ENCODE measurements around the gene STPG2.

STPG2 gene

DNA sequence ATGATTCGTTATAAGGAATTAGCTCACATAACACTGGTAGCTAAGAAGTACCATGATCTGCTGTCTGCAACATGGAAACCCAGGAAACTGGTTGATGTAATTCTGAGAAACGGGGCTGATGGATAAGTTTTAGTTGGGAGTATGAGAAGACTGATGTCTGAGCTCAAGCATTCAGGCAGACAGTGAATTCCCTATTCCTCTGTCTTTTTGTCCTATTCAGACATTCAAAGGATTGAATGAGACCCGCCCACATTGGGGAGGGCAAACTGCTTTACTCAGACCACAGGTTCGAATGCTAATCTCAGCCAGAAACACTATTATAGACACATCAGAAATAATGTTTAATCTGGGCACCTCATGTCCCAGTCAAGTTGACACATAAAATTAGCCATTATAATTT lies 515.5 kb downstream of the STPG2 start:
- Histone ChIP-seq H3K27ac (no peak overlapping the region), H3K4me3 (no peak overlapping the region)
- DNase-seq (ENCODE audit: low spot score): no peak
- TF ChIP-seq, protein P1, sequence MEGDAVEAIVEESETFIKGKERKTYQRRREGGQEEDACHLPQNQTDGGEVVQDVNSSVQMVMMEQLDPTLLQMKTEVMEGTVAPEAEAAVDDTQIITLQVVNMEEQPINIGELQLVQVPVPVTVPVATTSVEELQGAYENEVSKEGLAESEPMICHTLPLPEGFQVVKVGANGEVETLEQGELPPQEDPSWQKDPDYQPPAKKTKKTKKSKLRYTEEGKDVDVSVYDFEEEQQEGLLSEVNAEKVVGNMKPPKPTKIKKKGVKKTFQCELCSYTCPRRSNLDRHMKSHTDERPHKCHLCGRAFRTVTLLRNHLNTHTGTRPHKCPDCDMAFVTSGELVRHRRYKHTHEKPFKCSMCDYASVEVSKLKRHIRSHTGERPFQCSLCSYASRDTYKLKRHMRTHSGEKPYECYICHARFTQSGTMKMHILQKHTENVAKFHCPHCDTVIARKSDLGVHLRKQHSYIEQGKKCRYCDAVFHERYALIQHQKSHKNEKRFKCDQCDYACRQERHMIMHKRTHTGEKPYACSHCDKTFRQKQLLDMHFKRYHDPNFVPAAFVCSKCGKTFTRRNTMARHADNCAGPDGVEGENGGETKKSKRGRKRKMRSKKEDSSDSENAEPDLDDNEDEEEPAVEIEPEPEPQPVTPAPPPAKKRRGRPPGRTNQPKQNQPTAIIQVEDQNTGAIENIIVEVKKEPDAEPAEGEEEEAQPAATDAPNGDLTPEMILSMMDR (IDR thresholded peaks at IDR 0.05): no peak

DNA sequence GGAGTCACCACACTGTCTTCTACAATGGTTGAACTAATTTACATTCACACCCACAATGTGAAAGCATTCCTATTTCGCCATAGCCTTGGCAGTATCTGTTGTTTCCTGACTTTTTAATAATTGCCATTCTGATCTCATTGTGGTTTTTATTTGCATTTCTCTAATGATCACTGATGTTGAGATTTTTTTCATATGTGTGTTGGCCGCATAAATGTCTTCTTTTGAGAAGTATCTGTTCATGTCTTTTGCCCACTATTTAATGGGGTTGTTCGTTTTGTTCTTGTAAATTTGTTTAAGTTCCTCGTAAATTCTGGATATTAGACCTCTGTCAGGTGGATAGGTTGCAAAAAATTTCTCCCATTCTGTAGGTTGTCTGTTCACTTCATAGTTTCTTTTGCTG lies 519.1 kb downstream of the STPG2 start:
- H3K4me3 ChIP-seq: no peak overlapping the region
- no peak overlapping the region for H3K27ac ChIP-seq
- DNase-seq (ENCODE audit: low spot score): no peak
- TF ChIP-seq, protein P1 (IDR thresholded peaks at IDR 0.05): no peak

DNA sequence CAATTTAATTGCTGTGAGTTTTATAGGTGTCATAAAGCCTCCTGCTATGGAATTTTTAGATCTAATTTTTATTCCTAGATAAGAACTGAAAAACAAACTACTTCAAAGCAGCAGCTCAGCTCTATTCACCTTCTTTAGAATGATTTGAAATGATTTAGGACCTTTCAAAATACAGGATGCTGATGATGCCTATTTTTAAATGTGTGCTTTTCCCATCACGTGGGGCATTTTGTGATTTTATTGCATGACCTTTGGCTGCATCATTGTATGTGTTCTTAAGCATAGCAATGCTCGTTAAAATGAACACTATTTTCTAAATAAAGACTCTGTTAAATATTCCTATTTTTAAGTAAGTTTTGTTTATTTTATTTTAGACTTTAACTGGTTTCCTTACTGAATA lies 537.3 kb downstream of the STPG2 start:
- DNase-seq (ENCODE audit: low spot score): no peak
- TF ChIP-seq, protein P1 (IDR thresholded peaks at IDR 0.05): no peak
- H3K27ac ChIP-seq: no peak overlapping the region
- no peak overlapping the region for H3K4me3 ChIP-seq

DNA sequence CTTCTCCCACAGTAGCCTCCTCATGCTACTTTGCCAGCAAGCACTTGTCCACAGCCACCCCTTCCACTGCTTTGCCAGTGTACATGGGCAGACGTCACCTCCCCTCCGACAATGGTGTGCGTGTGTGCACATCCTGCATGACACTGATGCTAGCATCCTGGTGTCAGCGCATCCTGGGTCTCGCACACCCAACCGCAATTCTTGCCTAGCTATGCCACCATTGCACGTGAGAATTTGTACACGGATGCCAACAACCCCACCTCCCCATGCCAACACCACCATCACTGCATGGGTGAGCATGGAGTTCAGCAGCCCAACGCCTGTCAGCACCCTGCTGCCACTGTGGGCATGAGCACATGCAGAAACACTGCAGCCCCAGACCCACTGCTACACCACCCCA lies 550.0 kb downstream of the STPG2 start:
- Histone ChIP-seq H3K4me3 (no peak overlapping the region), H3K27ac (no peak overlapping the region)
- no peak for DNase-seq (ENCODE audit: low spot score)
- TF ChIP-seq, protein P1 (IDR thresholded peaks at IDR 0.05): no peak

DNA sequence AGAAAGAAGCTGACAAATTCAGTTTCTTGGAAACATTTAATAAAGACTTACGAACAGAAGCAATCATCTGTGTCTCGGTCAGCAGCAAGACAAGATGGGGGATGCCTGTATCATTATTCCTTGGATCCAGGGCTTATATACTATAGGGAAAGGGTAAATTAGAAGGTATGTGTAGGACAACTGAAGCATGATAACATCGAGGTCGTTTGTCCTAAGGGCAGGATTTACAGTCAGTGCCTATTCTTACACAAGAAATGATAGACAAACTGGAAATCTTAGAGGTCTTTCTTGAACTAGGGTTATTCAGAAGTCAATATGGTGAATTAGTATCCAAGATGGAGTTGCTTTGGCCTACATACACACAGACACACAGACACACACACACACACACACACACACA lies 553.0 kb downstream of the STPG2 start:
- no peak overlapping the region for H3K4me3 ChIP-seq
- DNase-seq (ENCODE audit: low spot score): no peak
- TF ChIP-seq, protein P1 (IDR thresholded peaks at IDR 0.05): no peak
- H3K27ac ChIP-seq: no peak overlapping the region

DNA sequence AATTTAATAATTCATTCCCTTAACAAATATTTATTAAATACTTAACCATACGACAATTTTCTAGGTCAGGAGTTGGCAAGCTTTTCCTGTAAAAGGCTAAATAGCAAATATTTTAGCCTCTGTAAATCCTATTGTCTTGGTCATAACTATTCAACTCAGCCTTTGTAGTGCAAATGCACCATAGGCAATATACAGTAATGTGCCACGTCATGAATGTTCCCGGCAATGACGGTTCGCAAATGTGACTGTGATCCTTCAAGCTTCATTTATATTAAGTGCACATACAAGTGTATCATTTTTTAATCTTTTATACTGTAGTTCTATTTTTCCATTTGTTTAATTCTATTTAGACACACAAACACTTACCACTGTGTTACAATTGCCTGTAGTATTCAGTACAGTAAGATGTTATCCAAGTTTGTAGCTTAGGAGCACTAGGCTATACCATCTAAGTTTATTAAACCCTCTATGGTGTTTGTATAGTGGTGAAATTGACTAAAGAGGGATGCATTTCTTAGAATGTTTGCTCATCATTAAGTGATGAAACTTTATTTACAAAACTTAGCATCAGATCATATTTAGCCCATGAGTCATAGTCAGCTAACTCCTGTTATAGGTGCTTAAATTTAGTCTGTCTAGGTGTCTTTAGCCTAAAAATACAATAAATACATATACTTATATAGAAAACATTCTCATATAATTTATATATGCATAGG lies 553.6 kb downstream of the STPG2 start:
- Histone ChIP-seq H3K27ac (no peak overlapping the region), H3K4me3 (no peak overlapping the region)
- TF ChIP-seq, protein P1 (IDR thresholded peaks at IDR 0.05): no peak
- no peak for DNase-seq (ENCODE audit: low spot score)

DNA sequence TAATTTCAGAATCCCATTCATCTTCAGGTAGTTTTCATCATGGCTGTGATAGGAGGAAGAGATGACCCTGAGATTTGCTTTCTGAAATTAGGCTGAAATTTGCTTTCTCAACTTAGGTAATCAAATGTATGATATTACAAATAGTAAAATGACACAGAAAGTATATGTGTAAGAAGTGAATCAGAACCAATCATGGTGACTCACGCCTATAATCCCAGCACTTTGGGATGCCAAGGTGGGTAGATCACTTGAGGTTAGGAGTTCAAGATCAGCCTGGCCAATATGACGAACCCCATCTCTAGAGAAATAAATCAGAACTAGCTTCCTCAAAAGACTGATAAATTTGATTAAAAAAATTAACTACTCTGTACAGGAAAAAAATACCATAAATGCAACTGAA lies 555.4 kb downstream of the STPG2 start:
- Histone ChIP-seq H3K4me3 (no peak overlapping the region), H3K27ac (no peak overlapping the region)
- TF ChIP-seq, protein P1 (IDR thresholded peaks at IDR 0.05): no peak
- no peak for DNase-seq (ENCODE audit: low spot score)
